HepG2 (cell line): ENCODE results near the gene CD2. TPM values are rescaled to one million over a fixed set of nuclear protein-coding genes. Genes with fewer than 3 reads are reported as not detected.

Source experiments
- NRL ChIP-seq: sonication (generic); formaldehyde crosslinking; IDR thresholded peaks from 2 replicates; pipeline ENCODE4 v1.5.0; 2020; ENCODE audit warnings: missing genetic modification reagents, mild to moderate bottlenecking, moderate library complexity, borderline replicate concordance
- U2AF1 ChIP-seq: fragments of 200-400 bp; formaldehyde crosslinking; optimal IDR thresholded peaks from 2 replicates; pipeline ENCODE3; 2017; ENCODE audit warnings: mild to moderate bottlenecking, low read depth, low read length
- ZBTB21 ChIP-seq: sonication (generic); formaldehyde crosslinking; IDR thresholded peaks from 2 replicates; pipeline ENCODE4 v1.4.0; 2020; ENCODE audit warnings: missing genetic modification reagents
- ZMYM3 ChIP-seq: sonication (generic); formaldehyde crosslinking; IDR thresholded peaks from 2 replicates; pipeline ENCODE4 v1.5.1; 2020; ENCODE audit warnings: mild to moderate bottlenecking, missing genetic modification reagents
- ZNF235 ChIP-seq: sonication (generic); formaldehyde crosslinking; IDR thresholded peaks from 2 replicates; pipeline ENCODE4 v1.8.1; 2023; ENCODE audit warnings: mild to moderate bottlenecking, missing genetic modification reagents, borderline replicate concordance
- polyA plus RNA-seq, 8 experiments: library from polyadenylated mRNA; depleted of rRNA in 3 of 8; stranded (reverse) in 7 of 8; unstranded in 1 of 8; fragments of >200 nt; fragmentation: Illumina TruSeq in 4 of 8; extraction: Trizol in 4 of 8; gene quantifications; 2 replicates each; pipeline versions ENCODE4 v1.2.1 to v1.2.3, GENCODE V29; 2011 to 2016; ENCODE audit warnings: low read depth in 4 of 8, missing spikeins in 1 of 8, mixed read lengths in 1 of 8; ENCODE audit not compliant: insufficient read depth in 1 of 8
- total RNA-seq, 5 experiments: library from RNA; depleted of rRNA; stranded (reverse); fragments of >200 nt; fragmentation: Illumina TruSeq; extraction: Trizol; gene quantifications; 2 replicates each; pipeline ENCODE4 v1.2.3, GENCODE V29; 2016; ENCODE audit warnings: low read depth in 1 of 5
- TF ChIP-seq, protein P1 (sequence below): sonication (generic); formaldehyde crosslinking; IDR thresholded peaks from 2 replicates; pipeline ENCODE4 v1.4.0; 2020; ENCODE audit warnings: missing genetic modification reagents, borderline replicate concordance
- TF ChIP-seq, protein P2 (sequence below): sonication (generic); formaldehyde crosslinking; IDR thresholded peaks from 2 replicates; pipeline ENCODE4 v1.5.0; 2020; ENCODE audit warnings: mild to moderate bottlenecking, missing genetic modification reagents
- TF ChIP-seq, protein P3 (sequence below): sonication (generic); formaldehyde crosslinking; IDR thresholded peaks from 2 replicates; pipeline ENCODE4 v1.4.0; 2020; ENCODE audit warnings: missing genetic modification reagents, borderline replicate concordance

Gene CD2
- total and polyA plus RNA-seq, 2 of the 13 experiments (the other 11 are each of a cell fraction or from before 2014, with no cell fraction given): not detected

DNA sequence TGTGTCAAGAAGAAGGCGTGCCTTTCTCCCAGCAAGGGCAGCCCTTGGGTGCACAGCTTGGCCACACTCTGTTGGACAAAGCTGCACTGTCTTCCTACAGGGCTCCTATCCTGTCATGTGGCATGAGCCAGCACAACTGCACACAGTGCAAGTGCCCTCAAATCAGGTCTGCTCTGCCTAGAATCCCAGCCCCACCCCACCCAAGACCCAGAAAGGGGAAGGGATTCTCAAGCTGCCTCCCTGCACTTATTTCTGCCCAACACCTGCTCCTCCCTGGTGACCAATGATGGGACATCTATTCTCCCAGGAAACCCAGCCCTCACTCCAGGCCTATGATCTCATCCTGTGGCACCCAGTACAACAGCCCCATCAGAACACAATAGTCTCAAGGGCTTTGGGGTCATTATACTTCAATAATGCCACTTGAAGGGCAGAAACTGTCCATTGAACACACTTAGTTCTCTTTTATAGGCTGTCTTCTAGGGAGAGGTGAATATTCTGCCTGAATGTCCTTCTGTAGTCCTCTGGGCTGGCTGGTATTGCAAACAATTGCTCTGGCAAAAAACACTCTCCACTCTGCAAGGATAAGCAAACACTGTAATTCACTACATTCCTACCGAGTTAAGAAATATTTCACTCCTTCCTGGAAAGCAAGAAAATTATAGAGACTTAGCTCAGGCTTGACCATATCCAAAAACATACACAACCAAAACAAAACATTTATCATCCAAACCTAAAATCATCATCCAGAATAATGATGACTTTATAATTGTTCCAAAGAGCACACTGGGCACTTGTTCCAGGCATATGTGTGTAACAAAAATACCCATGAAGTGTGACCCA, 43.6 kb upstream of the CD2 start (continued):
- TF ChIP-seq, protein P1, sequence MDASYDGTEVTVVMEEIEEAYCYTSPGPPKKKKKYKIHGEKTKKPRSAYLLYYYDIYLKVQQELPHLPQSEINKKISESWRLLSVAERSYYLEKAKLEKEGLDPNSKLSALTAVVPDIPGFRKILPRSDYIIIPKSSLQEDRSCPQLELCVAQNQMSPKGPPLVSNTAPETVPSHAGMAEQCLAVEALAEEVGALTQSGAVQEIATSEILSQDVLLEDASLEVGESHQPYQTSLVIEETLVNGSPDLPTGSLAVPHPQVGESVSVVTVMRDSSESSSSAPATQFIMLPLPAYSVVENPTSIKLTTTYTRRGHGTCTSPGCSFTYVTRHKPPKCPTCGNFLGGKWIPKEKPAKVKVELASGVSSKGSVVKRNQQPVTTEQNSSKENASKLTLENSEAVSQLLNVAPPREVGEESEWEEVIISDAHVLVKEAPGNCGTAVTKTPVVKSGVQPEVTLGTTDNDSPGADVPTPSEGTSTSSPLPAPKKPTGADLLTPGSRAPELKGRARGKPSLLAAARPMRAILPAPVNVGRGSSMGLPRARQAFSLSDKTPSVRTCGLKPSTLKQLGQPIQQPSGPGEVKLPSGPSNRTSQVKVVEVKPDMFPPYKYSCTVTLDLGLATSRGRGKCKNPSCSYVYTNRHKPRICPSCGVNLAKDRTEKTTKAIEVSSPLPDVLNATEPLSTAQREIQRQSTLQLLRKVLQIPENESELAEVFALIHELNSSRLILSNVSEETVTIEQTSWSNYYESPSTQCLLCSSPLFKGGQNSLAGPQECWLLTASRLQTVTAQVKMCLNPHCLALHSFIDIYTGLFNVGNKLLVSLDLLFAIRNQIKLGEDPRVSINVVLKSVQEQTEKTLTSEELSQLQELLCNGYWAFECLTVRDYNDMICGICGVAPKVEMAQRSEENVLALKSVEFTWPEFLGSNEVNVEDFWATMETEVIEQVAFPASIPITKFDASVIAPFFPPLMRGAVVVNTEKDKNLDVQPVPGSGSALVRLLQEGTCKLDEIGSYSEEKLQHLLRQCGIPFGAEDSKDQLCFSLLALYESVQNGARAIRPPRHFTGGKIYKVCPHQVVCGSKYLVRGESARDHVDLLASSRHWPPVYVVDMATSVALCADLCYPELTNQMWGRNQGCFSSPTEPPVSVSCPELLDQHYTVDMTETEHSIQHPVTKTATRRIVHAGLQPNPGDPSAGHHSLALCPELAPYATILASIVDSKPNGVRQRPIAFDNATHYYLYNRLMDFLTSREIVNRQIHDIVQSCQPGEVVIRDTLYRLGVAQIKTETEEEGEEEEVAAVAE (CRISPR knock-in tag): no peak
- TF ChIP-seq ZNF235 (no peak), ZBTB21 (CRISPR knock-in tag) (no peak), NRL (no peak), ZMYM3 (CRISPR knock-in tag) (no peak), U2AF1 (no peak)
- TF ChIP-seq, protein P2, sequence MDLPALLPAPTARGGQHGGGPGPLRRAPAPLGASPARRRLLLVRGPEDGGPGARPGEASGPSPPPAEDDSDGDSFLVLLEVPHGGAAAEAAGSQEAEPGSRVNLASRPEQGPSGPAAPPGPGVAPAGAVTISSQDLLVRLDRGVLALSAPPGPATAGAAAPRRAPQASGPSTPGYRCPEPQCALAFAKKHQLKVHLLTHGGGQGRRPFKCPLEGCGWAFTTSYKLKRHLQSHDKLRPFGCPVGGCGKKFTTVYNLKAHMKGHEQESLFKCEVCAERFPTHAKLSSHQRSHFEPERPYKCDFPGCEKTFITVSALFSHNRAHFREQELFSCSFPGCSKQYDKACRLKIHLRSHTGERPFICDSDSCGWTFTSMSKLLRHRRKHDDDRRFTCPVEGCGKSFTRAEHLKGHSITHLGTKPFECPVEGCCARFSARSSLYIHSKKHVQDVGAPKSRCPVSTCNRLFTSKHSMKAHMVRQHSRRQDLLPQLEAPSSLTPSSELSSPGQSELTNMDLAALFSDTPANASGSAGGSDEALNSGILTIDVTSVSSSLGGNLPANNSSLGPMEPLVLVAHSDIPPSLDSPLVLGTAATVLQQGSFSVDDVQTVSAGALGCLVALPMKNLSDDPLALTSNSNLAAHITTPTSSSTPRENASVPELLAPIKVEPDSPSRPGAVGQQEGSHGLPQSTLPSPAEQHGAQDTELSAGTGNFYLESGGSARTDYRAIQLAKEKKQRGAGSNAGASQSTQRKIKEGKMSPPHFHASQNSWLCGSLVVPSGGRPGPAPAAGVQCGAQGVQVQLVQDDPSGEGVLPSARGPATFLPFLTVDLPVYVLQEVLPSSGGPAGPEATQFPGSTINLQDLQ (CRISPR knock-in tag): no peak
- TF ChIP-seq, protein P3, sequence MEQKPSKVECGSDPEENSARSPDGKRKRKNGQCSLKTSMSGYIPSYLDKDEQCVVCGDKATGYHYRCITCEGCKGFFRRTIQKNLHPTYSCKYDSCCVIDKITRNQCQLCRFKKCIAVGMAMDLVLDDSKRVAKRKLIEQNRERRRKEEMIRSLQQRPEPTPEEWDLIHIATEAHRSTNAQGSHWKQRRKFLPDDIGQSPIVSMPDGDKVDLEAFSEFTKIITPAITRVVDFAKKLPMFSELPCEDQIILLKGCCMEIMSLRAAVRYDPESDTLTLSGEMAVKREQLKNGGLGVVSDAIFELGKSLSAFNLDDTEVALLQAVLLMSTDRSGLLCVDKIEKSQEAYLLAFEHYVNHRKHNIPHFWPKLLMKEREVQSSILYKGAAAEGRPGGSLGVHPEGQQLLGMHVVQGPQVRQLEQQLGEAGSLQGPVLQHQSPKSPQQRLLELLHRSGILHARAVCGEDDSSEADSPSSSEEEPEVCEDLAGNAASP (CRISPR knock-in tag): no peak
